ENCODE data around the gene TMEM41A.
A peak's percentile ranks its signal among the peaks of the same experiment; 100 is the strongest.

Gene TMEM41A

GRCh38 chr3:185498503-185499396, at the start of gene TMEM41A:
TMEM41A (minus strand) TSS chr3:185499035; CDS start chr3:185498961, 74 bp downstream.
- peak; percentile 87 to 96 for DNase-seq (ENCODE audit: low spot score in 2 of 2)
- no peaks in the 10 kb centered on the region for H3K27me3 ChIP-seq (ENCODE audit: low read depth)
- peak within 1 kb of the TSS; percentile 83 for H3K4me3 ChIP-seq
- H3K4me1 ChIP-seq, result peaks cover 10% of the 10 kb centered on the region; the same call in 1 of the 2 replicates
- peaks cover 40% of the 10 kb centered on the region for H3K36me3 ChIP-seq (replicated peaks)
- in situ Hi-C loops (cut with MboI; ENCODE audit: low sequenced_read_pairs), result no loop called here
- no peaks in the 10 kb centered on the region for H3K9me3 ChIP-seq

- no peak for DNase-seq (ENCODE audit: low spot score in 2 of 2)
- Histone ChIP-seq H3K4me1 (no peaks in the 10 kb centered on the region; the same call in 1 of the 2 replicates), H3K36me3 (replicated peaks) (no peaks in the 10 kb centered on the region), H3K27me3 (ENCODE audit: low read depth) (no peaks in the 10 kb centered on the region), H3K9me3 (no peaks in the 10 kb centered on the region), H3K4me3 (no peak overlapping the region)
- in situ Hi-C loops (cut with MboI; ENCODE audit: low sequenced_read_pairs), result no loop called here
These were observed 41.9 kb upstream of the TMEM41A start for GRCh38 chr3:185540695-185541094.

- H3K9me3 ChIP-seq, result no peaks in the 10 kb centered on the region
- no peak overlapping the region for H3K4me3 ChIP-seq
- no peaks in the 10 kb centered on the region for H3K27me3 ChIP-seq (ENCODE audit: low read depth)
- no peaks in the 10 kb centered on the region for H3K36me3 ChIP-seq (replicated peaks)
- H3K4me1 ChIP-seq, result no peaks in the 10 kb centered on the region; the same call in 1 of the 2 replicates
- no peak for DNase-seq (ENCODE audit: low spot score in 2 of 2)
- in situ Hi-C loops (cut with MboI; ENCODE audit: low sequenced_read_pairs), result no loop called here
These were observed 41.1 kb upstream of the TMEM41A start for GRCh38 chr3:185539934-185540333.

- Histone ChIP-seq H3K9me3 (no peaks in the 10 kb centered on the region), H3K27me3 (ENCODE audit: low read depth) (no peaks in the 10 kb centered on the region), H3K4me1 (no peaks in the 10 kb centered on the region), H3K4me3 (no peak overlapping the region), H3K36me3 (replicated peaks) (no peaks in the 10 kb centered on the region)
- in situ Hi-C loops (cut with MboI; ENCODE audit: low sequenced_read_pairs), result no loop called here
- DNase-seq (ENCODE audit: low spot score in 2 of 2), result no peak
These were observed 38.6 kb upstream of the TMEM41A start for GRCh38 chr3:185537369-185537970.

- no peaks in the 10 kb centered on the region for H3K27me3 ChIP-seq (ENCODE audit: low read depth)
- H3K36me3 ChIP-seq (replicated peaks), result no peaks in the 10 kb centered on the region
- no peaks in the 10 kb centered on the region for H3K4me1 ChIP-seq
- in situ Hi-C loops (cut with MboI; ENCODE audit: low sequenced_read_pairs), result no loop called here
- H3K9me3 ChIP-seq, result no peaks in the 10 kb centered on the region
- no peak overlapping the region for H3K4me3 ChIP-seq
- DNase-seq (ENCODE audit: low spot score in 2 of 2), result no peak
These were observed 35.7 kb upstream of the TMEM41A start for GRCh38 chr3:185534511-185534910.

GRCh38 chr3:185532901-185533300, 34.1 kb upstream of the TMEM41A start:
- Histone ChIP-seq H3K36me3 (replicated peaks) (no peaks in the 10 kb centered on the region), H3K4me1 (no peaks in the 10 kb centered on the region), H3K27me3 (ENCODE audit: low read depth) (no peaks in the 10 kb centered on the region), H3K9me3 (no peaks in the 10 kb centered on the region), H3K4me3 (no peak overlapping the region)
- no peak for DNase-seq (ENCODE audit: low spot score in 2 of 2)
- in situ Hi-C loops (cut with MboI; ENCODE audit: low sequenced_read_pairs), result no loop called here

GRCh38 chr3:185530856-185531255, 32.0 kb upstream of the TMEM41A start:
- in situ Hi-C loops (cut with MboI; ENCODE audit: low sequenced_read_pairs), result no loop called here
- Histone ChIP-seq H3K36me3 (replicated peaks) (no peaks in the 10 kb centered on the region), H3K4me3 (no peak overlapping the region), H3K27me3 (ENCODE audit: low read depth) (no peaks in the 10 kb centered on the region), H3K4me1 (no peaks in the 10 kb centered on the region), H3K9me3 (no peaks in the 10 kb centered on the region)
- no peak for DNase-seq (ENCODE audit: low spot score in 2 of 2)

- no peak for DNase-seq (ENCODE audit: low spot score in 2 of 2)
- Histone ChIP-seq H3K36me3 (replicated peaks) (no peaks in the 10 kb centered on the region), H3K4me1 (peaks cover 6% of the 10 kb centered on the region), H3K9me3 (no peaks in the 10 kb centered on the region), H3K4me3 (no peak overlapping the region), H3K27me3 (ENCODE audit: low read depth) (no peaks in the 10 kb centered on the region)
- in situ Hi-C loops (cut with MboI; ENCODE audit: low sequenced_read_pairs), result no loop called here
These were observed 29.7 kb upstream of the TMEM41A start for GRCh38 chr3:185528532-185528931.

GRCh38 chr3:185527364-185527763, 28.5 kb upstream of the TMEM41A start:
- Histone ChIP-seq H3K27me3 (ENCODE audit: low read depth) (no peaks in the 10 kb centered on the region), H3K9me3 (no peaks in the 10 kb centered on the region), H3K4me3 (no peak overlapping the region), H3K4me1 (peaks cover 6% of the 10 kb centered on the region), H3K36me3 (replicated peaks) (no peaks in the 10 kb centered on the region)
- no peak for DNase-seq (ENCODE audit: low spot score in 2 of 2)
- in situ Hi-C loops (cut with MboI; ENCODE audit: low sequenced_read_pairs), result no loop called here

GRCh38 chr3:185526349-185526951, 27.6 kb upstream of the TMEM41A start:
- no peaks in the 10 kb centered on the region for H3K36me3 ChIP-seq (replicated peaks)
- no peaks in the 10 kb centered on the region for H3K9me3 ChIP-seq
- peaks cover 6% of the 10 kb centered on the region for H3K4me1 ChIP-seq
- H3K27me3 ChIP-seq (ENCODE audit: low read depth), result no peaks in the 10 kb centered on the region
- H3K4me3 ChIP-seq, result no peak overlapping the region
- DNase-seq (ENCODE audit: low spot score in 2 of 2), result no peak
- in situ Hi-C loops (cut with MboI; ENCODE audit: low sequenced_read_pairs), result no loop called here

- Histone ChIP-seq H3K4me1 (peaks cover 6% of the 10 kb centered on the region), H3K36me3 (replicated peaks) (no peaks in the 10 kb centered on the region), H3K9me3 (no peaks in the 10 kb centered on the region), H3K4me3 (no peak overlapping the region), H3K27me3 (ENCODE audit: low read depth) (no peaks in the 10 kb centered on the region)
- in situ Hi-C loops (cut with MboI; ENCODE audit: low sequenced_read_pairs), result no loop called here
- no peak for DNase-seq (ENCODE audit: low spot score in 2 of 2)
These were observed 22.7 kb upstream of the TMEM41A start for GRCh38 chr3:185521349-185522138.

- no peak overlapping the region for H3K4me3 ChIP-seq
- H3K9me3 ChIP-seq, result no peaks in the 10 kb centered on the region
- H3K36me3 ChIP-seq (replicated peaks), result no peaks in the 10 kb centered on the region
- no peak for DNase-seq (ENCODE audit: low spot score in 2 of 2)
- H3K27me3 ChIP-seq (ENCODE audit: low read depth), result no peaks in the 10 kb centered on the region
- in situ Hi-C loops (cut with MboI; ENCODE audit: low sequenced_read_pairs), result no loop called here
- H3K4me1 ChIP-seq, result no peaks in the 10 kb centered on the region
These were observed 20.2 kb upstream of the TMEM41A start for GRCh38 chr3:185519021-185519420.

- in situ Hi-C loops (cut with MboI; ENCODE audit: low sequenced_read_pairs), result no loop called here
- Histone ChIP-seq H3K4me3 (no peak overlapping the region), H3K9me3 (no peaks in the 10 kb centered on the region), H3K36me3 (replicated peaks) (no peaks in the 10 kb centered on the region), H3K27me3 (ENCODE audit: low read depth) (no peaks in the 10 kb centered on the region), H3K4me1 (no peaks in the 10 kb centered on the region)
- DNase-seq (ENCODE audit: low spot score in 2 of 2), result no peak
These were observed 18.7 kb upstream of the TMEM41A start for GRCh38 chr3:185517387-185518130.

Data from HAP-1 (cell line).